GM21360 (cell line): ENCODE data around the gene SFT2D3.

Experiments
- ATAC-seq: cut with Tn5 transposase; IDR thresholded peaks from one replicate; pipeline ENCODE4 v1.9.1; 2021; ENCODE audit warnings: mild to moderate bottlenecking, moderate library complexity; ENCODE audit not compliant: unreplicated experiment

SFT2D3 gene

DNA sequence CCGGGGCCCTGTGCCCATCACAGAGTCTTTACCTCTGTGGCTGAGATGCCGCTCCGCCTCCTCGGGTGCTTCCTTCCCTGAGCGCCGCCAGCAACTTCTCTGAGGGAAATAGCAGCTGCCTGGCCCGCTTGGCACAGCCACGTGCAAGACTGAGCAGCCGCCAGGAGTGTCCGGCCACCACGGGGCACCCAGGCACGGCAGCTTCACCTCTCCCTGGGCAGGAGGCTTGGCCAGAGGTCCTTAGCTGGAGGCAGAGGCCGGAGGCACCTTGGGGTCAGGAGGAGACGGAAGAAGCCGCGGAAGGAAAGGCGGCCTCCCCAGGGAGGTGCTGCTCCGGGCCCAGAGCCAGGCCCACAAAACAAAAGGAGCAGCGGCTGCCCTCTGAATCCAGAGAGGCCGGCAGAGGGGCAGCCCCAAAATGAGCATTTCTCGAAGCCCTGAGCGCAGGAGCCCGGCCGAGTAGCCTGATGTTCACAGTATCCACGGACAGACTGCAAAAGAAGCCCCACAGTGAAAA, 20.0 kb upstream of the SFT2D3 start:
- ATAC-seq = no peak

DNA sequence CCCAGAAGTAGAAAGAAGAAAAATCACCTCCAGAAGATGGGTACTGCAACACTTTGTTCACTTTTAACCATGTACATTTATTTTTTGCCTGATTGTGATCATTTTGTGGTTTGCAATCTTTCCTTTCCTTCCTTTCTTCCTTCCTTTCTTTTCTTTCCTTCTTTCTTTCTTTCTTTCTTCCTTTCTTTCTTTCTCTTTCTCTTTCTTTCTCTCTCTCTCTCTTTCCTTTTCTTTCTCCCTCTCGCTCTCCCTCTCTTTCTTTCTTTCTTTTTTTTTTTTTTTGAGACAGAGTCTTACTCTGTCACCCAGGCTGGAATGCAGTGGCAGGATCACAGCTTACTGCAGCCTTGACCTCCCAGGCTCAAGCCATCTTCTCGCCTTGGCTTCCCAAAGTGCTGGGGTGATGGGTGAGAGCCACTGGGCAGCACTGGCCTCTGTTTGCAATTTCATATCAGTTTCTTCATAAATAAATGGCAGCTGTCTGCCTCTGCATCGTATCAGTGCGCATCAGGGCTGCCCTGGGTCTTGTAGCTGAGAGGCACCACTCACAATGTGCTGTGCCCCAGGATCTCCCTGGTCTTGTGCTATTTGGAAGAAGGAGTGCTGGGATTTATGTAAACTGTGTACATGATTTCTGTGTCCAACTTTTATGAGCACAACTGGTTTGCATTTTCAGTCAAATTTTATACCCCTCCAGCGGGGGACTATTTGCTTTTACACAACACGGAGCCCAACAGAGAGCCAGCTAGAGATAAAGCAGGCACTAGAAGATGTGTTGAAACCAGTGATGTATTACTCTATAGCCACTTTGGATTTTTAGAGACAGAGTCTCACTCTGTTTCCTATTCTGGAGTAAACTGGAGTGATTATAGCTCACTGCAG, 19.1 kb upstream of the SFT2D3 start:
- no peak for ATAC-seq

- ATAC-seq = no peak
These were observed 18.2 kb upstream of the SFT2D3 start for GRCh38 chr2:127683056-127683455.

DNA sequence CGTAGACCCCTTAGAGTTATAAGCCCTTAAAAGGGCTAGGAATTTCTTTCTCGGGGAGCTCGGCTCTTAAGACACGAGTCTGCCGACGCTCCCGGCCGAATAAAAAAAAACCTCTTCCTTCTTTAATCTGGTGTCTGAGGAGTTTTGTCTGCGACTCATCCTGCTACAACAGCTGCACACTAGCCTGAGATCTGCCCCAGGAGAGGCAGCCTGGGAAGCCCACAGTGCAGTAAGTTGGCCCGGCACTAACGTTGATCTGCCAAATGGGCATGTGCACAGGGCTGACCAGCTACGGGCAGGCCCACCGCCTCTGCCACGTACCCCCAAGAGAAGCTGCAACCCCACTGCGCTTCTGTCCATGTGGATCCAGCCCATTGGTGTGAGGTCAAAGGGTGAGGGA, 17.5 kb upstream of the SFT2D3 start:
- no peak for ATAC-seq

DNA sequence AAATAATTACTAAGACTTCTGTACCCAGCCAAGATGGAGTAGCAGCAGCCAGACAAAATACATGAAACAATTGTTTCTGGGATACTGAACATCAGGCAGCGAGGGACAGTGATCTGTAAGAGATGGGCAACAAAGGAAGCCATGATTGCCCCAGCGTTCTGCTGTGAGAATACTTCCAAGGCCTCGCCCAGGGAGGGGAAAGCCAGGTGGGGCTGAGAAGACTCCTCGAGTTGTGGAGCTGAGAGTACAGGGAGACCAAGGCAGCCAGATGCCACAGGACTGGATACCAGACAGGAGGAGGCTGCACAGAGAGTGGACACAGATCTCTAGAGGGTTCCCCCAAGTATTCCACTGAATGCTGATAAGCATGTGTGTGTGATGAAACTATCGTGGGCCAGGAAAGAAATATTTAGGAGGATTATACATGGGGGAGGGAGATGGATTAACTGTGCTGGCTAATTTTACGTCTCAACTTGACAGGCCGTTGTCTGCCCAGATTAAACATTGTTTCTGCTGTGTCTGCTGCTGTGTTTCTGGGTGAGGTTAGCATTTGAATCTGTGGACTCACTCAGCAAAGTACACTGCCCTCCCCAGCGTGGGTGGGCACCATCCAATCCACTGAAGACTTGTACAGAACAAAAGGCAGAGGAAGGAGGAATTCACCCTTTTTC, 15.8 kb upstream of the SFT2D3 start:
- no peak for ATAC-seq

- no peak for ATAC-seq
These were observed 12.9 kb upstream of the SFT2D3 start for GRCh38 chr2:127688405-127688804.

GRCh38 chr2:127690696-127691095, 10.6 kb upstream of the SFT2D3 start:
- ATAC-seq = no peak

GRCh38 chr2:127694986-127695385, 6.3 kb upstream of the SFT2D3 start:
- ATAC-seq = no peak

- no peak for ATAC-seq
These were observed 5.5 kb upstream of the SFT2D3 start for GRCh38 chr2:127695491-127696472.

GRCh38 chr2:127697482-127698180, 3.7 kb upstream of the SFT2D3 start:
- no peak for ATAC-seq

- ATAC-seq = no peak
These were observed 2.5 kb upstream of the SFT2D3 start for GRCh38 chr2:127698553-127699355.

DNA sequence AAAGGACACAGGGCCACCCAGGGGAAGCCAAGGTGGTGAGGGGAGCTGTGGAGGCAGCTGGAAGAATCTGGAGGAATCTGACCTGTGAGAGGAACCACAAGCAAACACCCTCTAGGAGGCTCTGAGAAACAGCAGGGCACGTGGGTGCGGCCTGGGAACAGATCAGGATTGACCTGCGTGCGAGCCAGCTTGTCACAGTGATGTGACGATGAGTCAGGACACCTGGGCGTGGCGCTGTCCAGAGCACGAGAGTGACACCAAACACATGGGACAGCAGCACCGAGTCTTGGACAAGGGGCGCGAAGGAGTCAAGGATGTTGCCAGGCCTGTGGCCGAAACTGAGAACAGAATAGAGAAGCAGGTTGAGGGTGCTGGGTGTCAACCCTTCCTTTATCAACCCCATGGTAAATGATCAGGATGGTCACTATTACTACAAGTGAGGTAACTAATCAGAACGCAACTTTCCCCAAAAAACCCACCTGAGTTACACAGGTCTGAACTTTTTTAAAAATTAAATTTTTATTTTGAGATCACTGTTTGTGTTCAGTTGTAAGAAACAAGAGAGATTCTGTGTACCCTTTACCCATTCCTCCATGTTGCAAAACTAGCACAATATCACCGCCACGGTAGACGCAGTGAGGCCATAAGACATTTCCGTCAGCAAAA, 637 bp upstream of the SFT2D3 start:
- ATAC-seq = peak; percentile 59

DNA sequence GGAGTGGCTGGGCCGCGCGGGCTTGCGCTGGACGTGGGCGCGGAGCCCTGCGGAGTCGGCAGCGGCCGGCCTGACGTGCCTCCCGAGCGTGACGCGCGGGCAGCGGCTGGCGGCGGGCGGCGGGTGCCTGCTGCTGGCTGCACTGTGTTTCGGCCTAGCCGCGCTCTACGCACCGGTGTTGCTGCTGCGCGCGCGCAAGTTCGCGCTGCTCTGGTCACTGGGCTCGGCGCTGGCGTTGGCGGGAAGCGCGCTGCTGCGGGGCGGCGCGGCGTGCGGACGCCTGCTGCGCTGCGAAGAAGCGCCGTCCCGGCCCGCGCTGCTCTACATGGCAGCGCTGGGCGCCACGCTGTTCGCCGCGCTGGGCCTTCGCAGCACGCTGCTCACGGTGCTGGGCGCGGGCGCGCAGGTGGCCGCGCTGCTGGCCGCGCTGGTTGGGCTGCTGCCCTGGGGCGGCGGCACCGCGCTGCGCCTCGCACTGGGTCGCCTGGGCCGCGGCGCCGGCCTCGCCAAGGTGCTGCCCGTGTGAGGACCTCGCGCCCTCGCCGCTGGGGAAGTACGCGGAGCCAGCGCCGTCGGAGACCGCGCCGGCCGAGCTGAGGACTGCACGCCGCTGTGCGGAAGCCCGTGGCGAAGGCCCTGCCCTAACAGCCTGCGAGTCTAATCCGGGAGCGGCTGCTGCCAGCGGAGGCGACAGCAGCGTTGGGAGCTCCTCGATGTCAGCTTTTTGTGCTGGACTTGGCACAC, 526 bp downstream of the SFT2D3 start:
- peak; percentile 48 for ATAC-seq

DNA sequence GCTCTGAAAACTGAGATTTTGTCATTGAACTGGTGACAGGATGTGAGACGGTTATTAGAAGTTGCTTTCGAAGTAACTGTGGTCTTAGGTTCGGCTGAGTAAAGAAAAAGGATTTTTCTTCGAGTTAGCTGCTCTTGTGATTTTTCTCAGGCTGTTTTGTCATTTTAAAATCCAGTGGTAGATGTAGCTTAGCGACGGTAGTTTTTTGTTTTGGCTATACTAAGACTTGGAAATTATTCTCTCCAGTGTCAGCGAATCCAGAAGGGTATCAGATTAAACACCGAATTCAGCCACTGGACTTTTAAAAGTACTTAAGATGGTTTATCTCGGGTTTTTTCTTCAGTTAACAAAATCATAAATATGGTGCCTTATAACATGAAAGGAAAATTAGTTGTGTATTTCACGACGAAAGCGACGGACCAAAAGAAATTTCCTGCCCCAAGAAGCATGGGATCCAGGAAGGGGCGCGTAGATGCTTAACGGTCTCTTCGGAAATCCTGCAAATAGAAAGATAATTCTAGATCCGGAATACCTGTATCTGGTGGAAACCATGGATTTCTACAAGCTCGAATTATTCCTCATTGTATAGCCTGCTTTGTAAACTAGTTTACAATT, 1.2 kb downstream of the SFT2D3 start:
- ATAC-seq = no peak

DNA sequence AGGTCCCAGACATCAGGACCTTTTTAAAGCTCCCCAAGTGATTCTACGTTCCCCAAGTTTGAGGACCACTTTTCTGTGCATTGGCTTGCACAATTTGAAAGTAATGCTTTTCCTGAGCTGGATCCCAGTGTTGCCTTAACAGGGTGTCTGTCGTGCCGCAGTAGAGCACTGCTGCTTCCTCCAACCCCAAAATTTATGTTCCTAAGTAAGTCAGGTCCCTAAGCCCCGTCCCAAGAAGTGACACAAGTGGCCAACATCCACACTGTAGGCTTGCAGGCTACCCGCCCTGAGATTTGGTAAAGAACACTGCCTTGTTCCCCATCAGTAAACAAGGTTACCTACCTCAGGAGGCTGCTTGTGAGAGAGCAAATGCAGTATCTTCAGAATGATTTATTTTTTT, 2.0 kb downstream of the SFT2D3 start:
- no peak for ATAC-seq

DNA sequence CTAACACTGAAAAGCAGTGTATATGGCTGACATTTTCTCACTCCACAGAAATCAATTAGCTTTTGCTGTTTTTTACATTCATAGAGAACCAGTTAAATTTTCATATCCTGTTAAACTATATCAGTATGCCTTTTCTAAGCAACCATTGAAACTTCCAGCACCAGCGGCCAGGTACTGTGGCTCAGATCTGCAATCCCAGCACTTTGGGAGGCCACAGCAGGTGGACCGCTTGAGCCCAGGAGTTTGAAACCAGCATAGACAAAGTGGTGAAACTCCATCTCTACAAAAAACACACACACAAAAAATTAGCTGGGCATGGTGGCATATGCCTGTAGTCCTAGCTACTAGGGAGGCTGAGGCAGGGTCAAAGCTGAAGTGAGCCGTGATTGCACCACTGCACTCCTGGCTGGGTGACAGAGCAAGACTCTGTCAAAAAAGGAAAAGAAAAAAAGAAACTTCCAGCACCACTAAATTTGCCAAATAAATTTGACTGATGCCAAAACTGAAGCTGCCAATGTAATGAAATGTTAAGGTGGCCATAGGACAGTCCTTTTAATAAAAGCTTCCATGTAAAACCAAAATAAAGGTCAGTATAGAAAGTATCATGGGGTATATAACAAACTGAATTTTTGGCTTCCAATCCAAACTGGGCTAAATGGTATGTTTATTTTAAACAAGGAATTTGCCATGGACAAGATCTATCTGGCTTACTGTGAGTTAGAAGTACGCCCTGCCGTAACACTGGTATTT, 3.5 kb downstream of the SFT2D3 start:
- ATAC-seq = no peak

DNA sequence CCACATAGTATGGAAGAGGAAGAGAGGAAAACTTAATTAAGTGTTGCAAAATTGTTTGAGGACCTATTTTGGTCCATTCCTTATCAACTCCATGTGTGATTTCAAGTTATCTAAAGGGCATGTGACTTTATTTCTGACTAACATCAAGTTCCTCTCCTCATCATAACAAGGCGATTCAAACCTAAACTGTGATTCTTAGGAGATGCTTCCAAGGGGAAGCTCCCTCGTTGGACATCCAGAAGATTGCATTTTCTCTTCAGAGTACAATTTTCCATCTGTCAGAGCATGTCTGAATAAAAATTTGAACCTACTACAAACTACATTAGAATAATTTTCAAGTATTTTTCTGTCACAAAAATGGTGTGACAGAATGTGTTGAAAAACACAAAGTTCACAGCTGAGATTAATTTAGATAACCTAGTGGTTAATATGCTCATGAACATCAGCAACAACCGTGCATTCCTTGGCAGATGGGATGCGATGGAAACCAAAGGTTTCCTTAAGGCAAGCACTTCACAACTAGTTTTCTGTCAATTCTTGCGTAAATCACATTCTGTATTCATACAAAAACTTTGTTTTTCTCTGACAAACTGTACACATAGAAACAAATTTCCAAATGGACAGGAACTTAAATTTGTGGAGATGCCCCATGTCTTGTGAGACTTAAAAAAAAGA, 4.2 kb downstream of the SFT2D3 start:
- ATAC-seq = no peak
